Stimulated activated CD4-positive, alpha-beta T cell treated with anti-CD3 and anti-CD28 coated beads, Interleukin-4, amount 100 ng/mL, for 48 hours (primary cell): Measurements from ENCODE around the gene MTPN.

ENCODE experiments used
- DNase-seq, 2 donors: peaks; one replicate each; pipeline ENCODE4 v3.0.0-alpha.2; 2020; ENCODE audit warnings: low read depth in 2 of 2

MTPN gene

GRCh38 chr7:135956393-135956792, 20.8 kb downstream of the MTPN start:
- no peak for DNase-seq

- DNase-seq = no peak
These were observed 26.2 kb downstream of the MTPN start for GRCh38 chr7:135950972-135951371.

- DNase-seq = no peak
These were observed 26.7 kb downstream of the MTPN start for GRCh38 chr7:135950429-135950828.

DNA sequence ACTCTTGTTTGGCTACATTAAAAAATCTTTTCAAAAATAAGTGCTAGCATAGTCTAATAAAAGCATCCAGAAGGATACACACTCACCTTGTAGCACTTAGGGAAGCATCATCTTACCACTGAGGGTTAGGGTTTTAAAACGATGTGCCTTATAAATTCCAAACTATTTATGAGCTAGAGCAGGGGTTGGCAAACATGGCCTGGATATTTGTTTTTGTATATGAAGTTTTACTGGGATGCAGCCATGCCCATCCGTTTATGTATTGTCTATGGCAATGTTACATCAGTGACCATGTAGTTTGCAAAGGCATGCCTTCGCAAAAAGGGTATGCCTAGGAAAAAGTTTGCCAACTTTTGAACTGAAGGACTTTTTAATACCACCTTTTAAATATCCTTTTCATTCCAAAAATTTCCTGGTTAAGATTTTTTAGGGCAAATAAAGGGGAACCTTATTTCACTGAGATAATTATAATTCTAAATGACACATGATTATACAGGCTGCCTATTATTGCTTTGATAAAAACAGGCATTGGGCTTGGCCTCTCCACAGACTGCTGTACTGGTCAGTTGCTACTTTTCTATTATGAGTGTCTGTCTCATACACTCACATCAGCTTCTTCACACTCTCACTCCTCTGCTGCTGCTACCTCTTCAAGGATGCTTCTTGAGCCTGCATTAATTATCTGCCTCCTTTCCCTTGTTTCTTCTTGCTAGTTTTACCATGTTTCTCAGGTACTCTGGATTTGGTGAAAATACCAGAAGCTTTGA, 30.7 kb downstream of the MTPN start:
- no peak for DNase-seq

GRCh38 chr7:135944753-135945152, 32.4 kb downstream of the MTPN start:
- DNase-seq = no peak

DNA sequence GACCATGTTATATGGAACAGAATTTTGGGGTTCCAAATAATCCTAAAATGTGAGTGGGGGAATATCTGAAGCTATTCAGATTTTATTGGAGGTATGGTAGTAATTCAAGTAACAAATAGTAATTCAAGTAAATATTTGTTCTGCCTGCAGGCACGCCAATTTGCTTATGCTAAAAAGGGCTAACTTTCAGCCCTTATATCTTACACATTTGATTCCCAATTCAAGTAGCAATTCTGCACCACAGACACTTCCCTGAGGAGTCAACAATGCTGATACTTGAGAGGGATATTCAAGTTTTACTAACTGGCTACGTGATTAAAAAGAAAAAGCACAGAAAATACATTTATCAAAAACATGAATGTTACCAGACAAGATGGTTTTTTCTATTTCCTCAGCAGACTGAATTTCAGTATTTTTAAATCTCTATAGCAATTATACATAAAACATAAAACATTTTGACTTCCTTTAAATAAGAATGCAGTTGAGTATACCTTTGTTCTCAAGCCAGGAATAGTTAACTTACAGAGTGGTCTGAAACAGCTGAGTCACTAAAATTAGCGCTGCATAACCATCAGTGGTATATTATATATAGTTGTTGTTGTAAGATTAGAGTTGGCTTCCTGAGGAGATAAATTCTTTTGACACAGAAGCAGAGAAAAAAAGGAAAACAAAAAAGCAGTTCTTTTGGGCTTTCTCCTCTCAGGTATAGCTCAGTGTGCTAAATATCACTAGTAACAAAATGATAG, 33.9 kb downstream of the MTPN start:
- no peak for DNase-seq

GRCh38 chr7:135942614-135943013, 34.5 kb downstream of the MTPN start:
- DNase-seq = no peak

DNA sequence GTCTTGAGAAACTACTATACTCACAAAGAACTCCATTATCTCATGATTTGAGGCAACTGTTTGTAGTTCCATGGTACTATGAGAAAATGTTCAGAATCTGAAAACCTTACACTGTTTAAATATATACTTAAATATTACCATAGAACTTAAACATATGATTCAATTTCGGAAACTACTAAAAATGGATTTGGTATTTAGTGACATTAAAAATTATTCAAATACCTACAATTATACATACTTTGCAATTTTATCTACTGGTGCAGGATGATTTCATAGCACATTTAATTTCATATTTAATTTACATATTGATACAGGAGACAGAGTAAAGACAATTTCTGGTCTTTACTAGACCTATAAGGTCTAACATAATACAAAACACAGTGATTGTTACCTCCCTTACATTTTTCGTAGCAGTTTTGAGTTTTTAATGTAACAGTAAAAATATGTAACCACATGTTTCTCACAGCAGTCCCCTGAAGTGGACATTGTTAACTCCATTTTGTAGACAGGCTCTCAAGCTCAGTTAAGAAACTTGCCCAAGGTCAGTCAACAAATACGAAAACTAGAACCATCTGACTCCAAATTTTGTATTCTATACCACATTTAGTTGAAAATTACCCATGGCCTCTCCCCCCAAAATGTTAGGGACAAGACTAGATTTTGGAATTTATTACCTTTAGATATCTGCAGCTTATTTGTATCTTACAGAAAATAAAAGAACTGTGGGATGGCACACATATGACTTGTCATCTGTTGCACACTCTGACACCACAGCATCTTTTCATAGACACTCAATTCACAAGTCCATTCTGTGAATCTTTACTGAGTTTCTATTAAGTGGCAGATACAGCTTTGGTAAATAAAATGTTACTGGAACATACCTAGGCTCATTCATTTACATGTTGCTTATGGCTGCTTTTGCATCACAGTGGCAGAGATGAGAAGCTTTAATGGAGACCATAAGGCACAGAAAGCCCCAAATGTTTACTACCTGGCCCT, 36.8 kb downstream of the MTPN start:
- no peak for DNase-seq

GRCh38 chr7:135939261-135939812, 37.8 kb downstream of the MTPN start:
- DNase-seq = no peak

DNA sequence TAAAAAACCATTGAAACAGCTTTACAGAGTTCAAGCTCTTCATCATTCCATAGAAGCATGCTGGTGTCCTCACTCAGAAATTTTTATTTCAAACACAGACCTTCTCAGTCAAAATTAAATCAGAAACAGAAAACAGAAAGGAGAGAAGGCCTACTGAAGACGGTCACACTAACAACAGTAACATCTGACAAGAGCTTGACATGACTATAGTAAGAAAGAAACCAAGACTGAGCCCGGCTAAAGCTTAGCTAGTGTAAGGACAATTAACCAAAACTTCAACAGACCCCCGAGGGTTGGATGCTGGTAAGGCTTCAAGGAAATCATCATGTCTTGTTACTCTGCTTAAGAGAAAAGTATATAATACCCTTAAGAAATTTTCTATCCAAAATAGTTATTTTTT, 38.6 kb downstream of the MTPN start:
- no peak for DNase-seq

DNA sequence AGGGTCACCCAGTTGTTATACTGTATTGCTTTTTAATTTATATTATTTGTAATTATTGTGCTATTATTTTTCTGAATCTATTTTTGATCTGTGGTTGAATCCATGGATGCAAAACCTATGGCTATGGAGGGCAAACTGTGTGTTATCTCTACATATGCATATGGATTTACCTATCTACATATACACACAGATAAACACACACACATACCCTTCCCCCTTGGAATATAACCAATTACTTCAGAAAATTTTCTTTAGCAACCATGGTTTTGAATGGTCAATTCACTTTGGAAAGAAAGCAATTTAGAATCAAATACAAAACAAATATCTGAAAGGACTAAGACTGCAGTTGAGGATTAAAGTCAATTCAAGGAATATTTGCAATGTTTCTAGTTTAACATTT, 39.1 kb downstream of the MTPN start:
- DNase-seq = no peak

DNA sequence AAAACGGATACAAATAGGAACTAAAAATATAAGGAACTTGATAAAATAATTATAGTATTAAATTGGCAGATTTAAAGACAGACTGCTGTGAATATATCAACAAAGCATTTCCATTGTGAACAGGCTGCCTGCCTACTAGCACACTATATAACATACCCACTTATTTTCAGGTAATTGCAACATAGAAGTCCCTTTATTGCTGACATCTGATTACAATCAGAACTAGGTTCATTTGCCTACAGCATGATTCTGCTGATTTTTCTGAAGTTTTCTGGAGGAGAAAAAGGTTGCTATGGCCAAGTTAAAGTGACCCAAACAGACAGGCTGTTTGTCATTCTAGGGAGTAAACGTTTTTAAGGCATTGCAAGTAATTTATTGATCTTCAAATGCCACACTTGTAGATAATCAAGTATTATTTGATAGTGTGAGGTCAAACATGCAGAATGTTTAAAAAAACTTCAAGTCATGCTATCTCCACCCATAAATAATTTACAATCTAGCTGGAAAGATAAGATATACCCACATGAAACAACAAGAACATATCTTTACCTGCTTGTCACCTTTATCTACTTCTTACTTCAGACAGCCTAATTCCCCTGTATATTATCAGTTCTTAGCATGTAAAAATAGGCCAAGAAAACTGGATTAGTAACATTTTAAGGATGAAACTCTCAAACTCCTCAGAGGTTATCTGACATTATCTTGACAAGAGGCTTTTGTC, 40.5 kb downstream of the MTPN start:
- no peak for DNase-seq

DNA sequence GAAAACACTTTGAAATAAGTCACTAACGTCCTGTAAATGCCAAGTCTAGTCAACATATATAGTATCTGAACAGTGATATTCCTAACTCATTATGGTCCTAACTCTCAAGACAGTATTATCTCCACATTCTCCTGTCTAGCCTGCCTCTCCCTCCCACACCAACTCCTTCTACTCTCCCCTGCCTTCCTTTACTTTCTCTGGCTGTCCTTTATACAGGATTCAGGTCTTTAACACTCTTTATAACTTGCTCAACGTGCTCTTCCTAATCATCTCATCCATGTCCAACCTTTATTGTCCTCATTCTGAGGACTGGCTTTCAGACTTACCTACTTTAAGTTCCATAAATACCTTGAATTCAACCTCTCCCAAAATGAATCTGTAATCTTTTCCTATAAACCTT, 42.5 kb downstream of the MTPN start:
- DNase-seq = no peak

- DNase-seq = no peak
These were observed 43.5 kb downstream of the MTPN start for GRCh38 chr7:135933509-135934188.

- no peak for DNase-seq
These were observed 45.0 kb downstream of the MTPN start for GRCh38 chr7:135932131-135932530.

DNA sequence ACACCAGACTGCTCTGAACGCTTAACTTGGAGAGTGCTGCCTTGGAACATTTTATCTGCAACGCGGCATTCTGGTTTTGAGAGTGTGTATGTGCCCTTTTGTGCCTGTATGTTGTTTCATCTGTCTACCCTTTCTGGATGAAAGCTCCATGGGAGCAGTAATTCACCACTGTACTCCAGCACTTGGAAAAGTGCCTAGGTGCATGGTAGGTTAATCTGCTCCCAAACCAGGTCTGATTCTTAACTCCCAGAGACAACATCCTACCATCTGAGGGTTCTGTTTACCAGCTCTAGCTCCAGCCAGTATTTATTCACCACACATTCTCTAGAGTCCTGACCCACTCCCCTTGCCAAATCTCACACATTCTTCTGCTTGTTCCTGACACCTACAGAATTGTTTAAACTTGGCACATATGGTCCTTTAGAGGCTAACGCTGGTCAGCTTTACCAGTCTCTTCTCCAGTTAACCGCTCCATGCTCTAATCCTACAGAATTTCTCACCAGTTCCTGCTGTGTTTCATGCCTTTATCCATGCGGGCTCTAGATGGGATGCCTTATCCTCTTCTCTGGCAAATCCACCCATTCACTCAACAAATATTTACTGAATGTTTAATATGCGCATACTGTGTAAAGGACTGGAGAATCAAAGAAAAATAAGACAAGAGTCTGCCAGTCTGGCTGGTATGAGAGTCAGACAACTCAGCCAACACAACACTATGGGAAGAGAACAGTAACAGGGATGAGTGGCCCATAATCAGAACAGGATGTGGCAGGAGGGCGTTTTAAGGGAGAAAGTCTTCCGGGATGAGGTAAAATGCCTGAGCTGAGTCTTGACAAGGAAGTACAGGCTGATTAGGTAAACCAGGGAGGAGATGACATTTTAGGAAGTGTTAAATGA, 46.3 kb downstream of the MTPN start:
- no peak for DNase-seq

DNA sequence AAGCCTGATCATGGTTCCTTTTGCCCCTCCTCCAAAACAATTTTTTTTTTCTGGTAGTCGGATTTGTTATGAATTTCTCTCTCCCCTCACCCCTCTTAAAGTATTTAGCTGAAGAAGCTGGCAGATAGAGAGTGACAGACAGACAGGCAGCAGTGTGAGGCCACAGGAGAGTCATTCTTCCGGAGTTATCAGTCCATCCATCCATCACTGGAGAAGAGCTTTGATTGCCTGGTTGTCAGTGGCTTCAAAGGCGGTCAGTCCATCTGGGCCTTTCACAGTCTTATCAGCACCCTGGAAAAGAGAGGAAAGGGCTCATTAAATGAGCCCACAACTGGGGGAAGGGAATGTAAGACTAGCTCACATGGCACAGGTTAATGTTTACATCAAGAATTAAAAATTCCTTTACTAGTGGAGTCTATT, 47.4 kb downstream of the MTPN start:
- no peak for DNase-seq

- no peak for DNase-seq
These were observed 47.9 kb downstream of the MTPN start for GRCh38 chr7:135929249-135929648.

GRCh38 chr7:135928136-135928535, 49.0 kb downstream of the MTPN start:
- no peak for DNase-seq

GRCh38 chr7:135925210-135925609, 51.9 kb downstream of the MTPN start:
- DNase-seq = no peak
